Testis (tissue), 3 donors: ENCODE data around the gene NAV3. TPM values are rescaled to one million over a fixed set of nuclear protein-coding genes. Genes with fewer than 3 reads are reported as not detected.

Experiments
- DNase-seq: peaks from one replicate; pipeline ENCODE4 v3.0.0-alpha.2; 2019
- H3K27ac ChIP-seq, 2 donors: fragments of 200-600 bp; sonication (generic); one replicate each; pipeline ENCODE4 v1.5.1; 2019
- H3K27me3 ChIP-seq: fragments of 200-600 bp; sonication (generic); one replicate; pipeline ENCODE4 v1.5.1; 2019
- H3K36me3 ChIP-seq: fragments of 200-600 bp; sonication (generic); one replicate; pipeline ENCODE4 v1.5.1; 2017; ENCODE audit warnings: low read depth; ENCODE audit errors: missing control alignments
- H3K4me1 ChIP-seq: fragments of 200-600 bp; sonication (generic); one replicate; pipeline ENCODE4 v1.5.1; 2019
- H3K4me3 ChIP-seq, 2 donors: fragments of 200-600 bp; sonication (generic); one replicate each; pipeline ENCODE4 v1.5.1; 2017 to 2019
- H3K9me3 ChIP-seq: fragments of 200-600 bp; sonication (generic); one replicate; pipeline ENCODE4 v1.5.1; 2017
- POLR2A ChIP-seq: fragments of 450-650 bp; IDR thresholded peaks from one replicate; pipeline ENCODE4 v1.6.1; 2017; ENCODE audit warnings: antibody characterized with exemption, mild to moderate bottlenecking, moderate library complexity
- WGBS, 2 donors: methylation state at CpG; one replicate each; pipeline ENCODE4 v1.1.5; 2018; 5-methylcytosine and 5-hydroxymethylcytosine counted together
- intact Hi-C: fragments of 100-400 bp; cut with DNase I; formaldehyde crosslinking; loops from one replicate; pipeline ENCODE4 v1.15.1; 2023; ENCODE audit warnings: low total_unique reads
- polyA plus RNA-seq: library from polyadenylated mRNA; stranded (reverse); fragments of 350-450 nt; fragmentation: Illumina TruSeq; extraction: RNeasy Lipid Tissue Mini Kit (QIAGEN cat#74804); gene quantifications from one replicate; pipeline ENCODE4 v1.2.3, GENCODE V29; 2014; ENCODE audit warnings: low read depth, low replicate concordance; ENCODE audit not compliant: insufficient read depth
- total RNA-seq, 2 donors: library from RNA; depleted of rRNA; stranded (reverse); fragments of >200 nt; gene quantifications; one replicate each; pipeline ENCODE4 v1.2.3, GENCODE V29; 2016
- TF ChIP-seq, protein P1 (sequence below), 3 experiments: fragments of 450-650 bp in 2 of 3; fragments of 200-600 bp in 1 of 3; sonication (generic) in 1 of 3; IDR thresholded peaks; one replicate each; pipeline ENCODE4 v1.5.1; 2016 to 2019; ENCODE audit warnings: antibody characterized with exemption in 3 of 3, mild to moderate bottlenecking in 2 of 3, moderate library complexity in 1 of 3

The NAV3 gene
- total and polyA plus RNA-seq, 3 donors from 2014 or later = 6.4 to 21.9 (median 20.0) TPM

DNA sequence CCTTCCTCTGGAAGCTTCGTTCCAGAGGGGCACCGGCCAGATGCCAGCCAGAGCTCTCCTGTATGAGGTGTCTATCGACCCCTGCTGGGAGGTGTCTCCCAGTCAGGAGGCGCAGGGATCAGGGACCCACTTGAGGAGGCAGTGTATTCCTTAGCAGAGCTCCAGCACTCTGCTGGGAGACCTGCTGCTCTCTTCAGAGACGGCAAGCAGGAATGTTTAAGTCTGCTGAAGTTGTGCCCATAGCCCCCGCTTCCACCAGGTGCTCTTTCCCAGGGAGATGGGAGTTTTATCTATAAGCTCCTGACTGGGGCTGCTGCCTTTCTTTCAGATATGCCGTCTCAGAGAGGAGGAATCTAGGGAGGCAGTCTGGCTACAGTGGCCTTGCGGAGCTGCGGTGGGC, 22.2 kb upstream of the NAV3 start:
- intact Hi-C loops = no loop called here
- no peak for DNase-seq
- Histone ChIP-seq H3K27me3 (no peaks in the 10 kb centered on the region), H3K9me3 (no peaks in the 10 kb centered on the region), H3K4me1 (no peaks in the 10 kb centered on the region), H3K4me3 (no peak overlapping the region), H3K36me3 (no peaks in the 10 kb centered on the region), H3K27ac (no peak overlapping the region)
- 61 to 87% methylated on average over 5 to 9 of the region's 9 CpGs for WGBS, 2 donors
- TF ChIP-seq POLR2A = no peak
- TF ChIP-seq, protein P1, sequence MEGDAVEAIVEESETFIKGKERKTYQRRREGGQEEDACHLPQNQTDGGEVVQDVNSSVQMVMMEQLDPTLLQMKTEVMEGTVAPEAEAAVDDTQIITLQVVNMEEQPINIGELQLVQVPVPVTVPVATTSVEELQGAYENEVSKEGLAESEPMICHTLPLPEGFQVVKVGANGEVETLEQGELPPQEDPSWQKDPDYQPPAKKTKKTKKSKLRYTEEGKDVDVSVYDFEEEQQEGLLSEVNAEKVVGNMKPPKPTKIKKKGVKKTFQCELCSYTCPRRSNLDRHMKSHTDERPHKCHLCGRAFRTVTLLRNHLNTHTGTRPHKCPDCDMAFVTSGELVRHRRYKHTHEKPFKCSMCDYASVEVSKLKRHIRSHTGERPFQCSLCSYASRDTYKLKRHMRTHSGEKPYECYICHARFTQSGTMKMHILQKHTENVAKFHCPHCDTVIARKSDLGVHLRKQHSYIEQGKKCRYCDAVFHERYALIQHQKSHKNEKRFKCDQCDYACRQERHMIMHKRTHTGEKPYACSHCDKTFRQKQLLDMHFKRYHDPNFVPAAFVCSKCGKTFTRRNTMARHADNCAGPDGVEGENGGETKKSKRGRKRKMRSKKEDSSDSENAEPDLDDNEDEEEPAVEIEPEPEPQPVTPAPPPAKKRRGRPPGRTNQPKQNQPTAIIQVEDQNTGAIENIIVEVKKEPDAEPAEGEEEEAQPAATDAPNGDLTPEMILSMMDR (IDR thresholded peaks at IDR 0.05) = no peak

DNA sequence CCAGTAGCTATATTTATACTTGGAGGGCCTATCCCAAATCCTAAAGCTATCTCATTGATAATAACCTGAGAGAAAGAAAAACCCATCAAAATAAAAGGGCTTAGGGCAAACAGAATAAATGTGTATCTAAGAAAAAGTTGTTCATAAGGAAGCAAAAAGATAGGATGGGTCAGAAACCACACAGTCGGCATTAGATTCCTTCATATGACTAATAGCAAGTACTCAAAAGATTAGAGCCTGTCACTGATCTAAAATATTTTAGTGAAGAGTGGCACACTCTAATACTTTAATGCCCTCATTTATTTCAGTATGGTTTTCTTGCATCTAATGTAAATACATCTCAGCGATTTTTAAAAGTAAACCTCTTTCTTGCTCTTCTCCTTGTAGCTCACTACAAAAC, 17.1 kb upstream of the NAV3 start:
- no peaks in the 10 kb centered on the region for H3K36me3 ChIP-seq
- WGBS, 2 donors = 85 to 91% methylated on average over 2 of the region's 2 CpGs
- no peak for DNase-seq
- no peaks in the 10 kb centered on the region for H3K9me3 ChIP-seq
- H3K27ac ChIP-seq = no peak overlapping the region
- no peaks in the 10 kb centered on the region for H3K4me1 ChIP-seq
- intact Hi-C loops = no loop called here
- H3K27me3 ChIP-seq = no peaks in the 10 kb centered on the region
- H3K4me3 ChIP-seq = no peak overlapping the region
- TF ChIP-seq, protein P1 (IDR thresholded peaks at IDR 0.05) = no peak
- no peak for TF ChIP-seq POLR2A

DNA sequence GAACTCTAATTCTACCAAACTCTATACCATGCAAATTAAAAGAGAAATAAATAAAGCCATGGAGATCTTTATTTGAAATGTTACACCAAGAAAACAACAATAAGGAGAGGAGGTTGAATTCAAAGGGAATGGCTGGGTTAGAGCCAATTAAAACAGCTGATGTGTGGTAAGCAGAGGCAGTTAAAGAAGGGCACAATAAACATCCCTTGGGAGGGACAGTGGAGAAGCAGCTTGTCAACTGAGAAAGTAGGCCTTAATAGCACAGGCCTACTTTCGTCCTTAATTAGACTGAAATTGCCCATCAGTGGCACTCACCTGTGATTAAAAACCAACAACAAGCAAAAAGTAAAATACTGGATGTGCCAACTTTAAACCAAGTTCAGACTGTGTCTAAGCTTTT, 16.3 kb upstream of the NAV3 start:
- no peak for DNase-seq
- H3K27ac ChIP-seq = no peak overlapping the region

DNA sequence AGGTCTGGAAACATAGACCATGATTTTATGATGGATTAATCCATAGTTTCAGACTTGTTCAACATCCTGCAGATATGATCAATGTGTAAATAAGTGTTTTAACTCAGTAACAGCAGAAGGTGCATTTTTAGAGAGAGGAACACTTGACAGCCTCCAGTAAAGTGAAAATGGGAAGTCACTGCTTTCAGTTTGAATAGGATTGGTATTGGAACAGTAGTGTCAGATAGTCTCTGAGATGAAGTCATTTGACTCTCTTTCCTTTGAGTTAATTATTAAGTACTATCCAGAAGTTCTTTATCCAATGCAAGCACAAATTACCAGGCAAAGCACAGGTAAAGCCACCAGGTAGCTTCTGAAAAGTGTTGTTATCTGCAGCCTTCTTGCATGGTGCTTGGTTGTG, 14.5 kb upstream of the NAV3 start:
- no peaks in the 10 kb centered on the region for H3K9me3 ChIP-seq
- no peaks in the 10 kb centered on the region for H3K27me3 ChIP-seq
- H3K36me3 ChIP-seq = no peaks in the 10 kb centered on the region
- H3K4me1 ChIP-seq = no peaks in the 10 kb centered on the region
- intact Hi-C loops = no loop called here
- no peak overlapping the region for H3K27ac ChIP-seq
- TF ChIP-seq POLR2A = no peak
- TF ChIP-seq, protein P1 (IDR thresholded peaks at IDR 0.05) = no peak
- no peak for DNase-seq
- no peak overlapping the region for H3K4me3 ChIP-seq

More for the DNA sequence above, 16.3 kb upstream of the NAV3 start:
- Histone ChIP-seq H3K27me3 (no peaks in the 10 kb centered on the region), H3K4me3 (no peak overlapping the region), H3K36me3 (no peaks in the 10 kb centered on the region), H3K9me3 (no peaks in the 10 kb centered on the region), H3K4me1 (no peaks in the 10 kb centered on the region)
- TF ChIP-seq, protein P1 (IDR thresholded peaks at IDR 0.05) = no peak
- no peak for TF ChIP-seq POLR2A
- 79 to 89% methylated on average over 1 of the region's 1 CpG for WGBS, 2 donors
- intact Hi-C loops = no loop called here

DNA sequence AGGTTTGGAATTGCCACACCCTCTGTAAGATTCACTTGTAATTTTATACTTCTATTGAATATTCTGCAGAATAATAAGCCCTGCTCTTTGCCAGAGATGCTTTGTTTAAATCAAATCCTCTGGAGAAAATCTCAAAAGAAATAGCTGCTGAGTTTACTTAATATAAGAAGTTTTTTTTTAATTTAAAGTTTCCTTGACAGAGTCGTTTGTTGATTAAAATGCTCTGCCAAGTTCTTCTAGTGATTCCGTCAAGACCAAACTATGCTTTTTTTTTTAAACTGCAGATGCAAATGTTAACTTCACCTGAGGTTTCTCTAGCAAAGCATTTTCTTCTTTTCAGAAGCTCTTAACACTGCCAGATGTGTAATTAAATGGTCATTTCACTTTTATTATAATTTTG, 13.4 kb upstream of the NAV3 start:
- no peak for DNase-seq
- Histone ChIP-seq H3K4me3 (no peak overlapping the region), H3K9me3 (no peaks in the 10 kb centered on the region), H3K4me1 (no peaks in the 10 kb centered on the region), H3K27ac (no peak overlapping the region), H3K36me3 (no peaks in the 10 kb centered on the region), H3K27me3 (no peaks in the 10 kb centered on the region)
- 43 to 50% methylated on average over 2 of the region's 2 CpGs for WGBS, 2 donors
- intact Hi-C loops = no loop called here
- no peak for TF ChIP-seq POLR2A
- TF ChIP-seq, protein P1 (IDR thresholded peaks at IDR 0.05) = no peak
